Measurements from ENCODE around the gene FAM50A.

The FAM50A gene

DNA sequence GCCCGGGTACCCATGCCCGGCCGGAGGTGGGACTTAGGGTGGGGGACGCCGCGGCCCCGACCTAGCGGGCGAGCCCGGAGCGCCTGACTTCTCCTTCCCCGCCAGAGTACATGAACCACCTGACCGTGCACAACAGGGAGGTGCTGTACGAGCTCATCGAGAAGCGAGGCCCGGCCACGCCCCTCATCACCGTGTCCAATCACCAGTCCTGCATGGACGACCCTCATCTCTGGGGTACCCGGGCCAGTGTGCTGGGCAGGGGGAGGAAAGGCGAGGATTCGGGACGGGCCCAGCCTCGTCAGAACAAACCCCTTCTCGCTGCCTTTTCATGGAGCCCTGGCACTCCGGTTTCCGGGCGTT lies 32.0 kb upstream of the FAM50A start:
- peak overlapping the region; percentile 84 for H3K27ac ChIP-seq
- no peak for DNase-seq (ENCODE audit: low read depth, low spot score)

- peak overlapping the region; percentile 84 for H3K27ac ChIP-seq
- no peak for DNase-seq (ENCODE audit: low read depth, low spot score)
These were observed 31.5 kb upstream of the FAM50A start for GRCh38 chrX:154412468-154412867.

GRCh38 chrX:154413142-154413541 lies 30.8 kb upstream of the FAM50A start:
- H3K27ac ChIP-seq: peak overlapping the region; percentile 84
- no peak for DNase-seq (ENCODE audit: low read depth, low spot score)

DNA sequence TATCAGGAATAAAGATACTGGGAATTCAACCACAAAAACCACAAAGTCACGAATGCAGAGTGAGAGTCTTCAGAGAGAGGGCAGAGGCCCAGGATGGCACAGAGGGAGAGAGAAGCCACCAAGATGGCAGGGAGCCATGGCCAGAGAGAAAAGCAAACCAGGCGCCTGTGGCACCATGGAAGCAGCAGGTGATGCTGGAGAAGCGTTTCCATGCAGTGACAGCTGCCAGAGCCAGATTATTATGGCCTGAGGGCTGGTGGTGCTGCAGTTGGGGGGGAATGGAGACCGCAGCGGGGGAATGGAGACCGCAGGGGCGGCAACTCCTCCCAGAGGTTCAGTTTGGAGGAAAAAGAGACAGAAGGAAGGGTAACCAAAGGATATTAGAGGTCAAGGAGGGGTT lies 26.8 kb upstream of the FAM50A start:
- DNase-seq (ENCODE audit: low read depth, low spot score): no peak
- no peak overlapping the region for H3K27ac ChIP-seq

GRCh38 chrX:154419189-154419588 lies 24.8 kb upstream of the FAM50A start:
- H3K27ac ChIP-seq: no peak overlapping the region
- no peak for DNase-seq (ENCODE audit: low read depth, low spot score)

GRCh38 chrX:154419688-154420401 lies 24.1 kb upstream of the FAM50A start:
- no peak overlapping the region for H3K27ac ChIP-seq
- no peak for DNase-seq (ENCODE audit: low read depth, low spot score)

GRCh38 chrX:154420402-154420756 lies 23.6 kb upstream of the FAM50A start:
- no peak overlapping the region for H3K27ac ChIP-seq
- DNase-seq (ENCODE audit: low read depth, low spot score): no peak

DNA sequence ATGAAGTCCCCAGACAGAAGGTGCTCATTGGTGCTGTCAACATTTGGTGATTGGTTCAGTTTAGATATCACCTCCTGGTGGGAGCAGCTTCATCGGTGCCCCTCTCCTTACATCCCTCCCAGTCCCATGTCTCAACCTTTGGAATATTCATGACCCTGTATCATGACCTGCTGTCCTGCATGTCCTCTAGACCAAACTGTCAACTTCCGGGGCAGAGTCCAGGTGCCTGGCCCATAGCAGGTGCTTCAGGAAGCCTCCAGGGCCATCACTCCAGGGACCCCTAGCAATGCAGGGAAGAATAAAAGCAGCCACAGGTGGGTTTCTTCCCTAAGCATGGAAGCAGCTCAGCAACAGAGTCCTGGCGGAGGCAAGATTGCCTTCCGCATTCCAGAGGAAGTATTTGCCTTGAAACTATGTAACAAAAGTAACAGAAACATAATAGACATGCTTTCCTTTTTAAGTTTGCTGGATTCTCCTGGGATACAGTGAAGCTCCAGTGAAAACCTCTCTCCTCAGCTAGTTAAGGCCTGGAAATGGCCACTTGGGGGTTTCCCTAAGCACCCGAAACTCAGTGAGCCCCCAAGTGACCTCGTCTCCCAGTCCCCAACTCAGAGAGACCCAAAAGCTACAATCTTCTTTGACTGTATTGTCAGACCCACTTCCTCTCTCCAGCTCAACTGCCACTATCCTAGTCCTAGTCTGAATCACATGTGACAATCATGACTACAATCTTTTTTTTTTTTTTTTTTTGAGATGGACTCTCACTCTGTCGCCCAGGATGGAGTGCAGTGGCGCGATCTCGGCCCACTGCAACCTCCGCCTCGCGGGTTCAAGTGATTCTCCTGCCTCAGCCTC lies 16.8 kb upstream of the FAM50A start:
- no peak overlapping the region for H3K27ac ChIP-seq
- no peak for DNase-seq (ENCODE audit: low read depth, low spot score)

DNA sequence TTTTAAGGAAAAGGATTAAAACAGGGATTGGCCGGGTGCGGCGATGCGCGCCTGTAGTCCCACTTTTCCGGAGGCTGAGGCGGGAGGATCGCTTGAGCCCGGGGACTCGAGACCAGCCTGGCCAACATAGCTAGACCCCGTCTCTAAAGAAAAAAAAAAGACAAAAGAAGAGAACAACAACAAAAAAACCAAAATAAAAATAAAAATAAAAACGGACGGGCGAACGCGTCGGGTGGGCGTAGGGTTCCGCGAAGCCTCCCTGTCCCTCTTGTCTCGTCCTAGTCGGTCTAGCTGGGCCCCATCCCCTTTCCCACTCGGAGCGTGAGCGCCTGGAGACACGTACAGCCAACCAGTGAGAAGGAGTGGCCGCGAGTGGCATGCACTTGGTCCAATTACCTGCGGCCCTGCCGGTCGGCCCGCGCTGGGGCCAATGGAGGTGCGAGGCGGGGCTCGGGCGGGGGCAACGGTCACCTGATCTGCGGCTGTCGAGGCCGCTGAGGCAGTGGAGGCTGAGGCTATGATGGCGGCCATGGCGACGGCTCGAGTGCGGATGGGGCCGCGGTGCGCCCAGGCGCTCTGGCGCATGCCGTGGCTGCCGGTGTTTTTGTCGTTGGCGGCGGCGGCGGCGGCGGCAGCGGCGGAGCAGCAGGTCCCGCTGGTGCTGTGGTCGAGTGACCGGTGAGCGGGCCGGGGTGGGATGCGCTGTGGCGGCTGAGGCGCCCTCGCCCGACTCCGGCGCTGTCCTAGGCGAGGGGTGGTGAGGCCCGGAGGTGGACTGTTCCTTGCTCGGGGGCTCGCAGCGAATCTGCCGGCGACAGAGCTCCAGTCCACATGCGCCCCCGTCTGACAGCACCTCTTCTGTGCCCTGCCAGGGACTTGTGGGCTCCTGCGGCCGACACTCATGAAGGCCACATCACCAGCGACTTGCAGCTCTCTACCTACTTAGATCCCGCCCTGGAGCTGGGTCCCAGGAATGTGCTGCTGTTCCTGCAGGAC lies 15.5 kb upstream of the FAM50A start, which contains the start of gene ATP6AP1:
ATP6AP1 (plus strand) TSS at position 502 of the 996 bp plus-strand sequence; CDS start at position 518, 16 bp downstream.
- DNase-seq (ENCODE audit: low read depth, low spot score): peak; percentile 66
- H3K27ac ChIP-seq: peak within 1 kb of the TSS; percentile 17

GRCh38 chrX:154429711-154430110 lies 14.2 kb upstream of the FAM50A start:
- H3K27ac ChIP-seq: no peak overlapping the region

GRCh38 chrX:154430479-154430878 lies 13.5 kb upstream of the FAM50A start:
- no peak for DNase-seq (ENCODE audit: low read depth, low spot score)
- no peak overlapping the region for H3K27ac ChIP-seq

More at GRCh38 chrX:154429711-154430110, 14.2 kb upstream of the FAM50A start:
- DNase-seq (ENCODE audit: low read depth, low spot score): no peak

DNA sequence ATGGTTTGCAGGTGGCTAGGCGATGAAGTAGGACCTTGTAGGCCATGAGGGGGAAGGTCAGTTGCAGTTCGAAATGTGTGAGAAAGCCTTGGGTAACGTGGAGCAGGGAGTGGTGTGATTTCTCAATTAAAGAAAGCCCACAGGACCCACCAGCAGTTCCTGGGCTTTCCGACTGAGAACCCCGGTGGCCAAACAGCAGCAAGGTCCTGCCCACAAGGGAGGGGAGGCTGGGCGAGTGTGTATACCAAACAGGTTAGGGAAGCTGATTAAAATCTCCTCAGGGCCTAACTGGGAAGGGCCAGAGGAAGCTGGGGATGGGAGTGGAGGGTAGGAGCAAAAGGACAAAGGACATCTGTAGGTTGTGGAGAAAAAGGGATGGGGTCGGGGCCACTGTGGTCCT lies 13.0 kb upstream of the FAM50A start:
- no peak overlapping the region for H3K27ac ChIP-seq
- no peak for DNase-seq (ENCODE audit: low read depth, low spot score)

GRCh38 chrX:154431341-154431740 lies 12.6 kb upstream of the FAM50A start:
- DNase-seq (ENCODE audit: low read depth, low spot score): no peak
- H3K27ac ChIP-seq: no peak overlapping the region

DNA sequence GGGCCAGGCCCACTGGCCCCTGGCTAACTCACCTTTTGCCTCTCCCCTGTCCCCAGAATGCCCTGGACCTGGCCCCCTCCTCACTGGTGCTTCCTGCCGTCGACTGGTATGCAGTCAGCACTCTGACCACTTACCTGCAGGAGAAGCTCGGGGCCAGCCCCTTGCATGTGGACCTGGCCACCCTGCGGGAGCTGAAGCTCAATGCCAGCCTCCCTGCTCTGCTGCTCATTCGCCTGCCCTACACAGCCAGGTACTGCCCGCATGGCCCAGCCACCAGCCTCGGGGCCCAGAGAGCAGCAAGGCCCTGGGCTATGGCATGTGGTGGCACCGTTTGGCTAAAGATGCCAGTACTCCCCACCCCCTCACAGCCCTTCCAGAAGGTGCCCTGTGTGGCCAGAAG lies 11.7 kb upstream of the FAM50A start:
- no peak overlapping the region for H3K27ac ChIP-seq
- DNase-seq (ENCODE audit: low read depth, low spot score): no peak

DNA sequence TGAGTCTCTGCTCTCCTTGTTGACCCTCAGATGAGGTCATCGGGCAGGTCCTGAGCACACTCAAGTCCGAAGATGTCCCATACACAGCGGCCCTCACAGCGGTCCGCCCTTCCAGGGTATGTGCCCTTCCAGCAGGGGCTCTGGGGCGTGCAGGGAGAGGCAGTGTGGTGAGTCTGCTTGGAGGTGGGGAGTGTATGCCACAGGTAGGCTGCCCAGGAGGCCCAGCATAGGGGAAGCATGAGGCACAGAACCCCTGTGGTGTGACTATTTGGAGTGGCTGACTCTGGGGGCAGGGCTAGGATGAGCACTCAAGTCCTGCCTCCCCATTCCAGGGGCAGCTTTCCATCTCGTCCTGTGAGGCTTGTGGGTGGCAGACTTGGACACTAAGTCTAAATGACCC lies 10.3 kb upstream of the FAM50A start:
- DNase-seq (ENCODE audit: low read depth, low spot score): no peak
- H3K27ac ChIP-seq: no peak overlapping the region

DNA sequence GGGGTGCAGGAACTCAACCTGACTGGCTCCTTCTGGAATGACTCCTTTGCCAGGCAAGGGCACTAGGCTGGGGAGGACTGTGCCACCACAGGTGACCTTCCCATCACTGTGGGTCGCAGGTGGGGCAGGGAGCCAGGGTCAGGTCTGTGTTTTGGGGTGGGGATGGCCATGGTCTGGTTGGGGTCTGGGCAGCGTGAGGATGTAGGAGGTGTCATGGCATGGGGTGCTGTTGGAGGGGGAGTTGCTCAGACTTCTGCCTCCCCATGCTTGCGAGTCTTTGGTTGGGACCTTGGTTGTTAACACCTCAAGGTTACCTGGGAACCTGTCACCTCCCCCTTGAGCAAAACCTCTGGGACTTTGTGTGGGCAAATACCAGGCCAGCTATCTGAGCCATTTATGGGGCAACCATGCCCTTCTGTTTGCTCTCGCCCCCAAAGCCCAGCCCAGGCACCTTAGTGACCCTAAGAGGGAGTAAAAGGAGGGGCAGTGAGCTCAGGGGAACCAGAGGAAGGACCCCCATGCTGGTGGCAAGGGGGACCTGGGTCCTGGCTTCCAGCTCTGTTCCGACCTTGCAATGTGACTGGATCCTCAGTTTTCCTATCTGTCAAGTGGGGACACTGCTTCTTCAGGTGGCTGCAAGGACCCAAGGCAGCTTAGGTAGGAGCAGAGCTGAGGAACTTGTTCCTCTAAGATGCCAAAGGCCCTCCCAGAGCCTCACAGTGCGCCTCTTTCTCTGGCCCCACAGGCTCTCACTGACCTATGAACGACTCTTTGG lies 9.4 kb upstream of the FAM50A start:
- no peak for DNase-seq (ENCODE audit: low read depth, low spot score)
- no peak overlapping the region for H3K27ac ChIP-seq

DNA sequence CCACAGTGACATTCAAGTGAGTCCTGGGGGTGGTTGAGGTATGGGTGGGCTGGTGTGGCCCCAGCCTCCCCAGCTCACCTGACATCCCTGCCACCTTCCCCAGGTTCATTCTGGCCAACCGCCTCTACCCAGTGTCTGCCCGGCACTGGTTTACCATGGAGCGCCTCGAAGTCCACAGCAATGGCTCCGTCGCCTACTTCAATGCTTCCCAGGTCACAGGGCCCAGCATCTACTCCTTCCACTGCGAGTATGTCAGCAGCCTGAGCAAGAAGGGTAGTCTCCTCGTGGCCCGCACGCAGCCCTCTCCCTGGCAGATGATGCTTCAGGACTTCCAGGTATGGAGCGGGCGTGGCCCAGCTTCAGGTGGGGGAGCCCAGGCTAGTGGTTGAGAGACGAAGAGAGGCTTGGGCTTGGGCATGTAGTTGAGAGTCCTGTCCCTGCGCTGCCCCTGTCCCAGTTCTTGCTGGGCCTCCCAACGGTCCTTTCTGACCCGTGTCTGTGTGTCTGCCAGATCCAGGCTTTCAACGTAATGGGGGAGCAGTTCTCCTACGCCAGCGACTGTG lies 8.7 kb upstream of the FAM50A start:
- DNase-seq (ENCODE audit: low read depth, low spot score): no peak
- no peak overlapping the region for H3K27ac ChIP-seq

DNA sequence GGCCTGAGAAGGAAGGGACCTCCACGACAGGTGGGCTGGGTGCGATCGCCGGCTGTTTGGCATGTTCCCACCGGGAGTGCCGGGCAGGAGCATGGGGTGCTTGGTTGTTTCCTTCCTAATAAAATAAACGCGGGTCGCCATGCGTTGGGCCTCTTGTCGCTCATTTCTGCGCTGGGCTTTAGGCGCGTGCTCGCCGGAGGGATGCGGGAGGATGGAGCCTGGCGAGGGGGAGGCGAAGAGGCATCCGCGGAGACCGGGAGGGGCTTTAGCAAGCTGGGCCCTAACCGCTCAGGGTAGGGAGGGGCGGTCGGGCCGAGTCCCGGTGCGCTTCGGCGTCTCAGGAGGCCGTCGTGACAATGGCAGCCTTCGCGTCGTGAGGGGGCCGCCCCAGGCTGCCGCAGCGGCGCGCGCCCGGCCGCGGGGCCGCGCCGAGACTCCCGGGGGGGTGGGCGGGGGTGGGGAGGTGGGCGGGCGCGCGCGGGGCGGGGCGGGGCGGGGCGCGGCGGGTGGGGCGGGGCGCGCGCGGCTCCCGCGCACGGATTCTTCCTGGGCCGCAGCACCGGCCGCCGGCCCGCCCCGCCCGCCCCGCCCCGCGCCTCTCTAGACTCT lies 7.5 kb upstream of the FAM50A start:
- DNase-seq (ENCODE audit: low read depth, low spot score): no peak
- peak overlapping the region; percentile 54 for H3K27ac ChIP-seq

Data from epithelial cell of prostate (primary cell).